SKM-1 (cell line): ENCODE data around the gene SCYL2.
"Not testable (repeated sequence)": the region's sequence is repeated elsewhere in the genome, so short reads cannot be mapped to it uniquely, and the experiment has no call there.

Experiments used
- DNase-seq: peaks from one replicate; lab custom pipeline; 2025; ENCODE audit not compliant: unreplicated experiment; lab: John Stamatoyannopoulos, UW

Gene SCYL2

GRCh38 chr12:100324498-100324897, 57.5 kb downstream of the SCYL2 start:
- no peak for DNase-seq

DNA sequence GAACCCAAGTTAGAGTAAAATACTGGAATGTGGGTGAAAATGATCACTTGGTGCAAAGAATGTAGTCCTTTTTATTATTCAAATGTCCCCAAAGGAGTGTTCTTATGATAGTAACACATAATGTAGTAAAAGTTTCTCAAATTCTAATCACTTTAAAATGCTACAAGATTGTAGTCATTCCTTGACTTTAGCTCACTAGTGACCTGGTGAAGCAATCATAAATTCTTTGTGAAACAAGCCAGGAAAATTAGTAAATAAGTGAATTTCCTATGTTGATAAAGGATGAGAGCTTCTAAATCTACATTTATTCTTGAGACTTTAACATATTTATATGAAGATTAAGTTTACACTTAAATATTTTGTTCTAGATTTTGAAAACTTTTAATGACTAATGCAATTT, 59.2 kb downstream of the SCYL2 start:
- DNase-seq: no peak

GRCh38 chr12:100329800-100330199, 62.8 kb downstream of the SCYL2 start:
- no peak for DNase-seq

- DNase-seq: no peak
Observed at GRCh38 chr12:100331871-100332270, 64.9 kb downstream of the SCYL2 start.

DNA sequence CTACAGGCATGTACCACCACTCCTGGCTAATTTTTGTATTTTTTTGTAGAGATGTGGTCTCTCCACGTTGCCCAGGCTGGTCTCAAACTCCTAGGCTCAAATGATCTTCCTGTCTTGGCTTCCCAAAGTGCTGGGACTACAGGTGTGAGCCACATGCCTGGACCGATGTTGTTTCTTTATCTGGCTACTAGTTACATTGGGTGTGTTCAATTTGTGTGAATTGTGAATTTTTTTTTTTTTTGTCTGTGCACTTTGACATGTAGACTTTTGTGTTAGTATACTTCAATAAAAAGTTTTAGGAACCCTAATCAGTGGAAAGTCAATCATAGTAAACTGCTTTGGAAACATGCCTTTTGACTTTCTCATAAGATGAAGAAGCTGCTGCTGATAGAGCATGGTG, 65.9 kb downstream of the SCYL2 start:
- DNase-seq: no peak

DNA sequence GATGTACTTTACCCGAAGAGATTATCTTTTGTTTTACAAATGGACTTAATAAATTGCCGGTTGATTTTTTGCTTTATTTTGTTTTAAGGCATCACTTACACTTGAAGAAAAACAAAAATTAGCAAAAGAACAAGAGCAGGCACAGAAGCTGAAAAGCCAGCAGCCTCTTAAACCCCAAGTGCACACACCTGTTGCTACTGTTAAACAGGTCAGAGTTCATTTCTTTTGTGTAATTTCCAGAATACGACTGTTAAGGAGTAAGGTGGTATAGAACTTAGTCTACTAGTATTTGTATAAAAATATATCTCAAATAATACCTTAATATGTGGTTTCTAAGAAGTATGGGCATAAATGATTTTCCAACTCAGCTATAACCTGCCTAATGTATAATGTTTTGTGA, 70.3 kb downstream of the SCYL2 start:
- DNase-seq: no peak

DNA sequence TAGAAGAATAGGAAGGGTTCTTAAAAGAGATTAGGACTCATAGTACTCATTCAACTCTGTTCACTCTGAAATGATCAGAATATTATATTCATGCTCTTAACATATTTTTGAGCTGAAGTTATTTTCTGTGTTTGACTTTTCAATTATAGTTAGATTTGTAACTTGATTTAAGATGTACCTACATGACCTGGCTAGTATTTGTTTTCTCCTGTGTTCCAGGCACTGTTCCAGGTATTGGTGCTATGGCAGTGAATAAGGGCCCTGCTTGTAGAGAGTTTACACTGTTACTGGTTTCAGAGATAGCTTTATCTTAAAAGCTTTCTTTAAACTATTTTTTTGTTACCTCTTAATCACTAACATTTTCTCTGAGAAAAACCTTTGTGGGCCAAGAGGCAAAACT, 70.8 kb downstream of the SCYL2 start:
- DNase-seq: no peak

- DNase-seq: no peak
Observed at GRCh38 chr12:100339071-100339470, 72.1 kb downstream of the SCYL2 start.

GRCh38 chr12:100342897-100343296, 75.9 kb downstream of the SCYL2 start:
- DNase-seq: not testable (repeated sequence)

- DNase-seq: not testable (repeated sequence)
Observed at GRCh38 chr12:100344351-100344750, 77.4 kb downstream of the SCYL2 start.

DNA sequence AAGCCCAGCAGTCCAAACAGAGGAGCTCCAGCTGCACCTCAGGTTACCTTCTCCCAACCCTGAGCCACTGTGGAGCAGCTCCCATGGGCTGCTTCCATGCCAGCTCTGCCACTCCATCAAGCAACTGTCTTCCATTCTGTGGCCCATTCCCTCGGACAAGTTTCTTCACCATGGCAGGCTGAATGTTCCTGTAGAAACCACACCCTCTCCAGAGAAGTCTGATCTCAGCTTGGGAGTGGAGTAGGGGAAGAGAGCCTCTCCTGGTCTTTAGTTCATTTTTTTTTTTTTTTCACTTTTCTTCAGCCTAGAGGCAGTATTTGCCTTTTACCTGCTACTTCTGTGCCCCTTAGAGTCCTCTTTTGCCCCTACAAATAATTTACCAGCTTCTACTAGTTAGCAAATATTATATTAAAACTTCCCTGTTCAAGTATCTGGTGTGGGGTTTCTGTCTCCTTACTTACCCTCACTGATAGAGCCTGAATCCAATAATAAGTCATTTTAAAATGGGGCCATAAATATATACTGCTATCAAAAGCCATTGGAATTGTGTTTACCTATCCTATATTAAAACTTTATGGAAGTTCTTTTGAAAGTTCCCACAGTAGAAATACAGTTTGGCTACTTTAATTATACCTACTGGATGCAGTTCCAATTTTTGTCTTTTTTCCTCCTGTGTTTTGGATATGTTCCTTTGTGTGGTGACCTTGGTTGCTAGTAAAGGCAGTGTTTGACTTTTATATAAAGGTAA, 78.2 kb downstream of the SCYL2 start:
- no peak for DNase-seq

GRCh38 chr12:100346660-100347059, 79.7 kb downstream of the SCYL2 start:
- no peak for DNase-seq

DNA sequence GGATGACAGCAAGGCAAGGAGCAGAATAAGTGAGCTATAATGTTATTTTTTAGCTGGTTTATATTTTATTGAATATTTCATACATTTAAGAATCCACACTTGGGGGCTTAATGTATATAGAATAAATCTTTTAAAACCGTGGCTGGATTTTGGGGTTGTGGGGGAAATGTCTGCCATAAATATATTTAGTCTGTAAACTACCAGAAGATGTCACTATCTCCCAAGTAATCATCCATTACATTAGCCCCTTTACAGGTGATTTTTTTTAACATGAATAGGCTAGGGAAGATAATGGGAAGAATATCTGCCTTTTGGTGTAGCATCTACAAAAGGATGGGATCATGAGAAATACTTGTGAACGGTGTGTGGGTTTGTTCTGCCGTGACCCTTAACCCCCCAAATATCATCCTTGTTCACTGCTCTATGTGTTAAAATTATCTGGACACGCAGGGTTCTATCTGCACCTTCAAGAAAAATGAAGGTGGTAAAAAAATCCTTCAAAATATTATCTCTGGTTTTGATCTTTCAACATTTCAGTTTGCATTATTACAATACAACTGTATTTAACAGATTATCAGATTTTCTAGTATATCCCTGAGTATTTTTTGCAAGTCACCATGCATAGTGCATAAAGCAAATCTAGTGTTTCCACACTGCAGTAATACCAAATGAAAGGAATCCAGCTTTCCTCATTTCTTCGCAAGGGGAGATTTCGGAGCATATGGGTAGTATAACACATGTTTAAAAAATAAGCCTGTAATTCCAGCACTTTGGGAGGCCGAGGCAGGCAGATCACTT, 81.9 kb downstream of the SCYL2 start:
- no peak for DNase-seq

GRCh38 chr12:100356644-100357223, 89.8 kb downstream of the SCYL2 start, which contains the start of gene SLC17A8:
SLC17A8 (plus strand) TSS chr12:100357074; CDS start chr12:100357392, 318 bp downstream.
- no peak for DNase-seq

GRCh38 chr12:100359248-100359647, 92.3 kb downstream of the SCYL2 start:
- no peak for DNase-seq

DNA sequence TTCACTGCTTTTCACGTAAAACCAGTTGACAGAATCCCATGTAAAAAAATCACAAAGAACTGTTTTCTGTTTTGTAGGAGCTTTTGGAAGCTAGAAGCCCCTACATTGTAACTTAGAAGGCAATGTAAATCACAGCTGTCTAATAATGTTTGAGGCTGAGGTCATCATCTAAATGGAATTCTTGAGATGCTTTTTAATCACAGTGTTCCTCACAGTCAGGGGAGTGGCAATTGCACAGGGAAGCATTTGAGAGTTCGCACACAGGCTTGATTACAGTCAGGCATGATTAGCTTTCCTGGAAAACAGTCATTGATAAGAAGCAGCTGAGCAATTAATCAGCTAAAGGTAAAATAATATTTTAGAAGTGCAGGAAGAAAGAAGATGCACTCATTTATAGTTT, 92.8 kb downstream of the SCYL2 start:
- DNase-seq: no peak

DNA sequence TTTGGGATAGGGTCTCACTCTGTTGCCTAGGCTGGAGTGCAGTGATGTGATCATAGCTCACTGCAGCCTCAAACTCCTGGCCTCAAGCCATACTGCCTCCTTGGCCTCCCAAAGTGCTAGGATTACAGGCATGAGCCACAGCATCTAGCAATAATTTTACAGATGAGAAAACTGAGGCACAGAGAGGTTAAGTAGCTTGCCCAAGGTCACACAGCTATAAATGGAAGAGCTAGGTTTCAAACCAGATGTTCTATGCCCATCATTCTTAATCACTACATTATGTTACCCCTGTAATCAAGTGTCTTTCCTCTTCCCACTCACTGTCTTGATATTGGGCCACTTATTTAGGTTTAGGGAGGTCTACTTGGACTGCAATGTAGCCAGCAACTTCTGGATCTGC, 93.5 kb downstream of the SCYL2 start:
- DNase-seq: no peak

GRCh38 chr12:100364324-100364723, 97.3 kb downstream of the SCYL2 start:
- DNase-seq: no peak

DNA sequence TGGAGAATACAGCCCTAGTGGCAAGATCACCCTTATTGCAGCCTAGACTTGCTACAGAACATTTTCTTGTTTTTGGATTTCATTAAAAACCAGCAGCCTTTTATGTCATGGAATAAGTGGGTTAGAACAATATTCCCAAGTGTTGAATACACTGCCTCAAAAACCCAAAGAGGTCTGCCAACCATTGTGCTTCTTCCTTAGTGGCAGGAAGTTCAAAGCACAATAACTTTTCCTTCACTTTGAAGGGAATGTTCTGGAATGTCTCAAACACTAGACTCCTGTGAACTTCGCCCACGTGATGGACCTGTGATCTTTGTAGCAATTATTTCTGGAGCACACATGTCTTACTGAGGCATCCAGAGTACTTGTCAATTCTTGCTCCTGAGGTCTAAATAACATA, 98.4 kb downstream of the SCYL2 start:
- DNase-seq: no peak

- no peak for DNase-seq
Observed at GRCh38 chr12:100368066-100368465, 101.1 kb downstream of the SCYL2 start.

GRCh38 chr12:100371146-100371545, 104.2 kb downstream of the SCYL2 start:
- no peak for DNase-seq
